NCI-H1092 treated with DMSO at 0.1 percent for 48 hours (cell line): ENCODE measurements around the gene BEND6.
"Not testable (repeated sequence)": the region's sequence is repeated elsewhere in the genome, so short reads cannot be mapped to it uniquely, and the experiment has no call there.

Source experiments
- DNase-seq: peaks from one replicate; lab custom pipeline; 2025; lab: John Stamatoyannopoulos, UW

BEND6 gene

GRCh38 chr6:57033228-57033627 is 78.3 kb downstream of the BEND6 start:
- no peak for DNase-seq

- no peak for DNase-seq
These were observed 80.6 kb downstream of the BEND6 start for GRCh38 chr6:57035549-57035948.

GRCh38 chr6:57038906-57039305 is 84.0 kb downstream of the BEND6 start:
- DNase-seq: no peak

DNA sequence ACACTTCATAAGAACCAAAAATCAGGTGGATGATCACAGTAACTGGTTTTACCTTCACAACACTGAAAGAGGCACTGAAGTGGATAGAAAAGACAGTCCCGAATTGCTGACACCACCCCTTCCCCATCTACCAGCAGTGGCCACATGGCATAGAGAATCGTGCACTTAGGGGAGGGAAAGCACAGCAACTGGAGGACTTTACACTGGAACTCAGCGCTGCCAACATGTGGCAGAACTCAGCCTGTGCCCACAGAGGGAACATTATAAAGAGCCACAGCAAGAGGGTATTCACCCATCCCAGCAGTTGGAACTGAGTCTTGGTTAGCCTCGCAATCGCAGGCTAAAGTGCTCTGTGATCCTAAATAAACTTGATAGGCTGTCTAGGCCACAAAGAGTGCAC is 85.1 kb downstream of the BEND6 start:
- DNase-seq: no peak

- not testable (repeated sequence) for DNase-seq
These were observed 89.2 kb downstream of the BEND6 start for GRCh38 chr6:57044061-57044460.

DNA sequence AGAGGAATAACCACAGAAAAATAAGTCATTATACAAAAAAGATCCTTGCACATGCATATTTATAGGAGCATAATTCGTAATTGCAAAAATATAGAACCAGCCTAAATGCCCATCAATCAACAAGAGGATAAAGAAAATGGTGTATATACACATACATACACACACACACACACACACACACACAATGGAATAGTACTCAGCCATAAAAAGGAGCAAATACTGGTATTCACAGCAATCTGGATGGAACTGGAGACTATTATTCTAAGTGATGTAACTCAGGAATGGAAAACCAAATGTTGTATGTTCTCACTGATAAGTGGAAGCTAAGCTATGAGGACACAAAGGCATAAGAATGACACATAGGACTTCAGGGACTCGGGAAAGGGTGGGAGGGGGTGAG is 89.7 kb downstream of the BEND6 start:
- no peak for DNase-seq

- peak; percentile 89 for DNase-seq
These were observed 91.7 kb downstream of the BEND6 start, which contains the start of gene KIAA1586 for GRCh38 chr6:57046332-57047256. TSS of gene KIAA1586 (plus strand) at chr6:57046693. CDS start at chr6:57046756, 63 bp downstream.

DNA sequence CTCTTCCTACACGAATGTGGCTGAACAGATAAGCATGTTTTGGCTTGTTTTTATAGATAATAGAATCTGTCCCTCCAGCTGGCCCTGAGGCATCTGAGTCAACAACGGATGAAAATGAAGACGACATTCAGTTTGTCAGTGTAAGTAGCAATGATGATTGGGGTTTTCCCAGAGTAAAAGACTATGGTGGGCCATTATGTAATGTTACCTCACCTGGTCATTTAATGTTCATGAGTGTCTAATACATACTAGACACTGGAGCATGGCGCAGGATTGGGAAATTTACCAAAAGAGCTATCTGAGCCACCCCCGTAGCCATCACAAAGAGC is 92.3 kb downstream of the BEND6 start:
- DNase-seq: not testable (repeated sequence)

GRCh38 chr6:57047859-57048258 is 93.0 kb downstream of the BEND6 start:
- not testable (repeated sequence) for DNase-seq

DNA sequence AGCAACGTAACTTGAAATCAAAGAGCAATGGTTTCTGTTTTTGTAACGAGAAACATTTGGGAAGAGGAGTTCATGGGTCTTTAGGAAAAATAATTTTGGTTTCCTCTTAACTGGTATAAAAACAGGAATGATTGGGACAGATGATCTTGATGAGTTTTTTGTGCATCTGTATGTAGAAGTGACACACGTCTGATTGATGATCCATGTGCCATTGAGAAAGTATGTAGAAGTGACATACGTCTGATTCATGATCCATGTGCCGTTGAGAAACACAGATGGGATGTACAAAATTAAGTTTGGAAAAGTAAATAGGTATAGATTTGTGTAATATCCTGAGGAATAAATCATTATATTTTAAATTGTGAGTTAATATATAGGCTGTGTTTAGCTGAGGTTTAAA is 93.7 kb downstream of the BEND6 start:
- DNase-seq: no peak

DNA sequence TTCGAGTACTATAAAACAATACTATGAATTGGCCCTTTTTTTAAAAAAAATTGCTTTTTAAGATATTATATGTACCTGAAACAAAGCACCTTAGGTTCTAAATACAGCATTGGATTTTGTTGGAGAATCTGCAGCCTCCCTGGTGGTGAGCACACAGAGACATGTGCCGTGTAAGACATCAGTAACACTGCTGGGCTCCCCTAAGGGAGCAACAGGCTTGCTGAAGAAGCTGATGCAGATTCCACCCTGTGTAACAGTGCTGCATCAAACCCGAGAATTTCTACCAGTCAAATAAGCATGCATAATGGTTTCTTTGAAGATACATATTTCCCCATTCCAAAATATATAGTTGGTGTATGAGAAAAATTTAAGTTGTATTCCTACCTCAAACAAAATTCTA is 108.9 kb downstream of the BEND6 start:
- no peak for DNase-seq

- no peak for DNase-seq
These were observed 109.9 kb downstream of the BEND6 start for GRCh38 chr6:57064809-57065208.

DNA sequence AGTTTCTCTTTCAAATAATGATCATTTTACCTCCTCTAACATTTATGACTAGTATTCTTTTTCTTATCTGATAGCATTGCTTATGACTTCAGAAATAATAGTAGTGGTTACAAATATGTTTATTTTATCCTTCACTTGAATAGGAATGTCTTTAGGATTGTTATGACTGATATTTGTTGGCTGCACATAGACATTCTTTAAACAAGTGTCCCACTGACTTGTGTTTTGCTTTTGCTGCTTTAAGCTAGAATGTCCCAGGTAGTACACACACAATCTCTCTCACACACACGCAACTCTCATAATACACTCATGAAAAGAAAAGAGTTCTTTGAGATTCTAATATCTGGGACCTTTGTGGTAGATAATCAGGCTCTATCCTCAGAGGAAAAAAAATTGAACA is 113.2 kb downstream of the BEND6 start:
- no peak for DNase-seq

GRCh38 chr6:57069228-57069627 is 114.3 kb downstream of the BEND6 start:
- DNase-seq: no peak

DNA sequence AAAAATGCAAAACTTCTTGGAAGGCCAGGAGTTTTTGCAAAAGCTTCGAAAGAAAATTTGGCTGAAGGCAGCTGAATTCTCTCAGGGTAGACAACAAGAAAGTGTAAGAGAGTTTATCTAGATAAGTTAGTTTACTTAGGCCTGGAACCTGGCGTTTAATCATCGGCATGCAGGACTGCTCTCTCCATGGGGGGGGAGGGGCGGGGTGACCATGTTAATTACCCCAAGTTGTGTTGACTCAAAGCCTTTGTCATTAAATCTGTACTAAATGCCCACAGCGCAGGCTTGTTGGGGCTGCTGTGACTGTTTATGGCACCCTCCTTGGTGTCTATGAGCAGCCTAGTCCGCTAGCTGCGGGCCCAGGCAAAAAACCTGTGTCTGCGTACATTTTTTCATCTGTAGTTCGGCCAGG is 115.0 kb downstream of the BEND6 start:
- DNase-seq: no peak

DNA sequence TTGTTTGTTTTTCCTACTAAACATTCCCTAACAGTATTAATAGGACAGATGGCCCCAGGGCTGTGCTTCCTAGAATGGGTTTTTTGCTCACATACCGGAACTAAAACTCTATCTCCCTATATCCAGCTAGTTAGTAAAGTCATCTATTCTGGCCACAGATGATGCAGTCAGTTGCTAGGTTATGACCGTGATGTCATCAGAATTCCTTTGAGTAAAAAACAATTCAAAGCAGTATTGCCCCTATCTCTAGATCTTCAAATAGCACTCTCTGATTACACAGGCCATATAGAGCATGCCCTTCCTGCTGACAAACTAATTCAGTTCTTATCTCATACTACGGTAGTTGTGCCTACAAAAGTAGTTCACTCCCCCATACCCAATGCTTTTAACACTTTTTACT is 117.2 kb downstream of the BEND6 start:
- DNase-seq: no peak

- DNase-seq: no peak
These were observed 119.5 kb downstream of the BEND6 start for GRCh38 chr6:57074383-57074782.

DNA sequence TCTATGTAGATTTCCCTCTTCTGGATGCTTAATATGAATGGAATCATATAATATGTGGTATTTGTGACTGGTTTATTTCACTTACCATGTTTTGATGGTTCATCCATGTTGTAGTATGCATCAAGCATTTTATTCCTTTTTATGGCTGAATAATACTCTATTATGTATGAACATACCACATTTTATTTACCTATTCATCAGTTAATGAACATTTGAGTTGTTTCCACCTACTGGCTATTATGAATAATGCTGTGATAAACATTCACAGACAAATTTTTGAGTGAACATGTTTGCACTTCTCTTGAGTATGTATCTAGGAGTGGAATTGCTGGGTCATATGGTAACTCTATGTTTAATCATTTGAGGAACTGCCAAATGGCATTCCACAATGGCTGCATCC is 120.2 kb downstream of the BEND6 start:
- no peak for DNase-seq
